AG04450 (cell line): ENCODE results near the gene PSME2. TPM values are rescaled to one million over a fixed set of nuclear protein-coding genes. Genes with fewer than 3 reads are reported as not detected.

ENCODE experiments used
- CTCF ChIA-PET: fragments of 300-600, 350-600 bp; formaldehyde crosslinking; extraction: SDS; loops from one replicate; lab custom pipeline; 2022; ENCODE audit warnings: antibody characterized with exemption, inconsistent platforms; lab: Charles Lee
- POLR2A ChIA-PET: fragments of 350-600 bp; formaldehyde crosslinking; extraction: SDS; loops from one replicate; lab custom pipeline; 2021; ENCODE audit warnings: antibody characterized with exemption, inconsistent platforms; lab: Yijun Ruan, JAX
- DNase-seq: peaks from one replicate; pipeline ENCODE4 v3.0.0-alpha.2; 2011; ENCODE audit warnings: low read depth, low spot score
- H3K27ac ChIP-seq: one replicate; pipeline ENCODE4 v1.5.1; 2012; ENCODE audit warnings: low read depth, low read length, control low read depth
- H3K27me3 ChIP-seq: one replicate; pipeline ENCODE4 v1.6.0; 2012; ENCODE audit warnings: low read length; ENCODE audit not compliant: control insufficient read depth, insufficient read depth
- H3K4me3 ChIP-seq: 2 replicates; pipeline ENCODE4 v1.5.1; 2011; ENCODE audit warnings: mild to moderate bottlenecking, low read depth, low read length, control low read depth
- H3K9me3 ChIP-seq: 2 replicates; pipeline ENCODE4 v1.5.1; 2012; ENCODE audit warnings: low read length; ENCODE audit not compliant: control insufficient read depth, insufficient read depth
- polyA plus RNA-seq: library from polyadenylated mRNA; depleted of rRNA; stranded (reverse); fragments of >200 nt; gene quantifications from 2 replicates; pipeline ENCODE4 v1.2.3, GENCODE V29; 2011
- TF ChIP-seq, protein P1 (sequence below): IDR thresholded peaks from 2 replicates; pipeline ENCODE4 v1.5.1; 2011; ENCODE audit warnings: low read depth, low read length, control low read depth, inconsistent platforms

PSME2 gene
- polyA plus RNA-seq, 1 experiment = 191 TPM

DNA sequence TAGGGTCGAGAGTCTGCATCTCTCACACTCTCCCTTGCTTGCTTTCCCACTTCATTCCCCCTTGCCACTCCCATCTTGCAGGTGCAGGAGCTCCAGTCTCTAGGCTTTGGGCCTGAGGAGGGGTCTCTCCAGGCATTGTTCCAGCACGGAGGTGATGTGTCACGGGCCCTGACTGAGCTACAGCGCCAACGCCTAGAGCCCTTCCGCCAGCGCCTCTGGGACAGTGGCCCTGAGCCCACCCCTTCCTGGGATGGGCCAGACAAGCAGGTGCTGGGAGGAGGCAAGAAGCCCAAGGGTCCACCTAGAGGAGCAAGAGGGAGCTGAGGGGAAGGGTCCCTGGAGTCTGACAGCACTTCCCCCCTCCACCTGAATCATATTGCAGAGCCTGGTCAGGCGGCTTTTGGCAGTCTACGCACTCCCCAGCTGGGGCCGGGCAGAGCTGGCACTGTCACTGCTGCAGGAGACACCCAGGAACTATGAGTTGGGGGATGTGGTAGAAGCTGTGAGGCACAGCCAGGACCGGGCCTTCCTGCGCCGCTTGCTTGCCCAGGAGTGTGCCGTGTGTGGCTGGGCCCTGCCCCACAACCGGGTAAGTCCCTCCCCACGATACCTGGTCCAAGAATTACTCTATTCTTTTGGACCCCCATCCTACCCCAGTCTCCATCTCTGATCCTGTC lies 5.1 kb upstream of the PSME2 start:
- Histone ChIP-seq H3K9me3 (peaks cover 3% of the 10 kb centered on the region; the same call in 1 of the 2 replicates), H3K27me3 (no peaks in the 10 kb centered on the region), H3K27ac (no peak overlapping the region), H3K4me3 (no peak overlapping the region)
- DNase-seq = no peak
- ChIA-PET POLR2A (interaction anchor here (0.5 kb wide), 1 partner anchor 788 kb away, joined by 6 read pairs; no protein-coding TSS in a partner anchor), CTCF (interaction anchor here (1.0 to 3.3 kb wide), 2 partner anchors 10 to 280 kb away, joined by 3 to 27 read pairs; partner anchors contain the start of gene IRF9)
- TF ChIP-seq, protein P1, sequence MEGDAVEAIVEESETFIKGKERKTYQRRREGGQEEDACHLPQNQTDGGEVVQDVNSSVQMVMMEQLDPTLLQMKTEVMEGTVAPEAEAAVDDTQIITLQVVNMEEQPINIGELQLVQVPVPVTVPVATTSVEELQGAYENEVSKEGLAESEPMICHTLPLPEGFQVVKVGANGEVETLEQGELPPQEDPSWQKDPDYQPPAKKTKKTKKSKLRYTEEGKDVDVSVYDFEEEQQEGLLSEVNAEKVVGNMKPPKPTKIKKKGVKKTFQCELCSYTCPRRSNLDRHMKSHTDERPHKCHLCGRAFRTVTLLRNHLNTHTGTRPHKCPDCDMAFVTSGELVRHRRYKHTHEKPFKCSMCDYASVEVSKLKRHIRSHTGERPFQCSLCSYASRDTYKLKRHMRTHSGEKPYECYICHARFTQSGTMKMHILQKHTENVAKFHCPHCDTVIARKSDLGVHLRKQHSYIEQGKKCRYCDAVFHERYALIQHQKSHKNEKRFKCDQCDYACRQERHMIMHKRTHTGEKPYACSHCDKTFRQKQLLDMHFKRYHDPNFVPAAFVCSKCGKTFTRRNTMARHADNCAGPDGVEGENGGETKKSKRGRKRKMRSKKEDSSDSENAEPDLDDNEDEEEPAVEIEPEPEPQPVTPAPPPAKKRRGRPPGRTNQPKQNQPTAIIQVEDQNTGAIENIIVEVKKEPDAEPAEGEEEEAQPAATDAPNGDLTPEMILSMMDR = no peak

DNA sequence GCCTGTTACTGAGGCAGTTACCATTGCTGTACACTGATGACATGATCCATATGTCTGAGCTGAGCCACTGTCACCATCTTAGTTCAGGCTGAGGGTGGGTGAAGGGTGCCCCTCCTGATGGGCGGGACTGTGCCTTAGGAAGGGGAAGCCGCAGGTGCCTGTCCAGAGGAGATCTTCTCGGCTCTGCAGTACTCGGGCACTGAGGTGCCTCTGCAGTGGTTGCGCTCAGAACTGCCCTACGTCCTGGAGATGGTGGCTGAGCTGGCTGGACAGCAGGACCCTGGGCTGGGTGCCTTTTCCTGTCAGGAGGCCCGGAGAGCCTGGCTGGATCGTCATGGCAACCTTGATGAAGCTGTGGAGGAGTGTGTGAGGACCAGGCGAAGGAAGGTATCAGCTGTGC lies 4.6 kb upstream of the PSME2 start:
- no peaks in the 10 kb centered on the region for H3K27me3 ChIP-seq
- H3K4me3 ChIP-seq = no peak overlapping the region
- no peak overlapping the region for H3K27ac ChIP-seq
- TF ChIP-seq, protein P1 = no peak
- peaks cover 3% of the 10 kb centered on the region; the same call in 1 of the 2 replicates for H3K9me3 ChIP-seq
- no peak for DNase-seq
- ChIA-PET CTCF (interaction anchor here (1.0 to 3.3 kb wide), 2 partner anchors 10 to 281 kb away, joined by 3 to 27 read pairs; partner anchors contain the start of gene IRF9), POLR2A (interaction anchor here (0.5 kb wide), 1 partner anchor 787 kb away, joined by 6 read pairs; no protein-coding TSS in a partner anchor)

DNA sequence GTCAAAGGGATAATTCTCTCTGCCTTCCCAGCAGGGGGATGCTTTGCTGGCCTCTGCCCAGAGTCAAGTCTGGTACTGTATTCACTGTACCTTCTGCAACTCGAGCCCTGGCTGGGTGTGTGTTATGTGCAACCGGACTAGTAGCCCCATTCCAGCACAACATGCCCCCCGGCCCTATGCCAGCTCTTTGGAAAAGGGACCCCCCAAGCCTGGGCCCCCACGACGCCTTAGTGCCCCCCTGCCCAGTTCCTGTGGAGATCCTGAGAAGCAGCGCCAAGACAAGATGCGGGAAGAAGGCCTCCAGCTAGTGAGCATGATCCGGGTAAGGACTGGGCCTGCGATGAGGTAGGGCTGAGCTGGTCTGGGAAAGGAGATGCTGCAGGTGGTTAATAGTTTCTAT lies 4.2 kb upstream of the PSME2 start:
- H3K27me3 ChIP-seq = no peaks in the 10 kb centered on the region
- POLR2A ChIA-PET = no interaction called here
- no peak overlapping the region for H3K27ac ChIP-seq
- CTCF ChIA-PET = interaction anchor here (3.3 kb wide), 1 partner anchor 11 kb away, joined by 27 read pairs; the partner anchor contains the start of gene IRF9
- no peak for DNase-seq
- no peak overlapping the region for H3K4me3 ChIP-seq
- TF ChIP-seq, protein P1 = no peak
- peaks cover 3% of the 10 kb centered on the region; the same call in 1 of the 2 replicates for H3K9me3 ChIP-seq

DNA sequence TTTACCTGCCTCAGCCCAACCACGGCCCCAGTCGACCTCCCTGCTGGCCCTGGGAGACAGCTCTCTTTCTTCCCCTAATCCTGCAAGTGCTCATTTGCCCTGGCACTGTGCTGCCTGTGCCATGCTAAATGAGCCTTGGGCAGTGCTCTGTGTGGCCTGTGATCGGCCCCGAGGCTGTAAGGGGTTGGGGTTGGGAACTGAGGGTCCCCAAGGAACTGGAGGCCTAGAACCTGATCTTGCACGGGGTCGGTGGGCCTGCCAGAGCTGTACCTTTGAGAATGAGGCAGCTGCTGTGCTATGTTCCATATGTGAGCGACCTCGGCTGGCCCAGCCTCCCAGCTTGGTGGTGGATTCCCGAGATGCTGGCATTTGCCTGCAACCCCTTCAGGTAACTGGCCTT lies 3.7 kb upstream of the PSME2 start:
- POLR2A ChIA-PET = interaction anchor here (0.6 kb wide), 1 partner anchor 11 kb away, joined by 3 read pairs; the partner anchor contains the start of gene IRF9
- Histone ChIP-seq H3K27me3 (no peaks in the 10 kb centered on the region), H3K27ac (no peak overlapping the region), H3K9me3 (peaks cover 3% of the 10 kb centered on the region; the same call in 1 of the 2 replicates), H3K4me3 (no peak overlapping the region)
- TF ChIP-seq, protein P1 = no peak
- DNase-seq = no peak
- CTCF ChIA-PET = interaction anchor here (3.3 kb wide), 1 partner anchor 11 kb away, joined by 27 read pairs; the partner anchor contains the start of gene IRF9
